ENCODE data around the gene APOA5. TPM values are rescaled to one million over a fixed set of nuclear protein-coding genes. Genes with fewer than 3 reads are reported as not detected.

APOA5 gene
- total and polyA plus RNA-seq, 2 of the 13 experiments (the other 11 are each of a cell fraction or from before 2014, with no cell fraction given): 44.0 to 49.1 TPM

DNA sequence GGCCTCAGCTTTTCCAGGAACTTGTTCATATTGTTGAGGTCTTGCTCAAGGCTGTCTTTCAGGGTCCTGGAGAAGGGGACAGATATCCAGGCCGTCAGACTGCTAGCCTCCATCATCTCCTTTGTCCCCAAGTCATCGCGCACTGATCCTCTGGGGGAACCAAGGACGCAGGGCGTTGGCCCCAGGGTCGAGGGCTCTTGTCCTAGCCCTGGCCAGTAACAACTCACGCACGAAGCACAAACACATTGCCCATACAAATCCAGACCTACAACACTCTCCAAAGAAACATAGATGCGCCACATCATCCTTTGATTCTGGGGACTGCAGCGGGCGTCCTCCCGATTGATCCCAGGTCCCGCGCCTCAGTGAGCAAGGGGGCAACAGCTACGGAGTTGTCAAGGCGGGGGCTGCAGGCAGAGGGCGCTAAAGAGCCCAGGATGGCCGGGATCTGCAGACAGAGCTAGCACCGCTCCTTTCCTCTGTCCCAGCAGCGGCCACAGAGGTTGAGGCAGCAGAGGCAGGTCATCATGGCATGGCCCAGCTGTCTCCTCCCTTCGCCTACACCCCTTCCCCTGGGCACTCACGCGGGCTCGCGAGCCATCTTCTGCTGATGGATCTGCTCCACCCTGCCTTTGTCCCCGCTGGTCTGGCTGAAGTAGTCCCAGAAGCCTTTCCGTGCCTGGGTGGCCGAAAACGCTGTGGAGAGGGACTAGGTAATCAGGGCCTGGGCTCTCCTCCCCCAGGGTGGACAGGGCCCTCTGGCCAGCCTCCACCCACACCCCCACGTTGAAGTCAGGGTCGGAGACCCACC, 472 bp downstream of the APOA5 start (continued):
- 0 out of 2 replicates have a peak, but pooled peaks have one; percentile 27 for TF ChIP-seq ZNF362 (CRISPR knock-in tag; IDR thresholded peaks at IDR 0.05; ENCODE audit: borderline replicate concordance)
- TF ChIP-seq ZNF329 (CRISPR knock-in tag; IDR thresholded peaks at IDR 0.05; ENCODE audit: low read depth): no peak
- no peak for TF ChIP-seq ZNF20 (CRISPR knock-in tag; IDR thresholded peaks at IDR 0.05)
- TF ChIP-seq ZNF432 (CRISPR knock-in tag; IDR thresholded peaks at IDR 0.05; ENCODE audit: borderline replicate concordance): no peak
- TF ChIP-seq, protein P1, sequence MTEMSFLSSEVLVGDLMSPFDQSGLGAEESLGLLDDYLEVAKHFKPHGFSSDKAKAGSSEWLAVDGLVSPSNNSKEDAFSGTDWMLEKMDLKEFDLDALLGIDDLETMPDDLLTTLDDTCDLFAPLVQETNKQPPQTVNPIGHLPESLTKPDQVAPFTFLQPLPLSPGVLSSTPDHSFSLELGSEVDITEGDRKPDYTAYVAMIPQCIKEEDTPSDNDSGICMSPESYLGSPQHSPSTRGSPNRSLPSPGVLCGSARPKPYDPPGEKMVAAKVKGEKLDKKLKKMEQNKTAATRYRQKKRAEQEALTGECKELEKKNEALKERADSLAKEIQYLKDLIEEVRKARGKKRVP (CRISPR knock-in tag; IDR thresholded peaks at IDR 0.05): no peak
- 0 out of 2 replicates have a peak, but pooled peaks have one; percentile 30 for TF ChIP-seq ARNTL (CRISPR knock-in tag; IDR thresholded peaks at IDR 0.05)
- TF ChIP-seq RFX1 (IDR thresholded peaks at IDR 0.05): no peak
- TF ChIP-seq, protein P2, sequence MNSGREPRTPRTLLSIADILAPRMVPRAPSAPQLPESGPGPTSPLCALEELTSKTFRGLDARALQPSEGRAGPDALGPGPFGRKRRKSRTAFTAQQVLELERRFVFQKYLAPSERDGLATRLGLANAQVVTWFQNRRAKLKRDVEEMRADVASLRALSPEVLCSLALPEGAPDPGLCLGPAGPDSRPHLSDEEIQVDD (CRISPR knock-in tag; IDR thresholded peaks at IDR 0.05; ENCODE audit: borderline replicate concordance): no peak
- TF ChIP-seq, protein P3, sequence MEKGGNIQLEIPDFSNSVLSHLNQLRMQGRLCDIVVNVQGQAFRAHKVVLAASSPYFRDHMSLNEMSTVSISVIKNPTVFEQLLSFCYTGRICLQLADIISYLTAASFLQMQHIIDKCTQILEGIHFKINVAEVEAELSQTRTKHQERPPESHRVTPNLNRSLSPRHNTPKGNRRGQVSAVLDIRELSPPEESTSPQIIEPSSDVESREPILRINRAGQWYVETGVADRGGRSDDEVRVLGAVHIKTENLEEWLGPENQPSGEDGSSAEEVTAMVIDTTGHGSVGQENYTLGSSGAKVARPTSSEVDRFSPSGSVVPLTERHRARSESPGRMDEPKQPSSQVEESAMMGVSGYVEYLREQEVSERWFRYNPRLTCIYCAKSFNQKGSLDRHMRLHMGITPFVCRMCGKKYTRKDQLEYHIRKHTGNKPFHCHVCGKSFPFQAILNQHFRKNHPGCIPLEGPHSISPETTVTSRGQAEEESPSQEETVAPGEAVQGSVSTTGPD (CRISPR knock-in tag; IDR thresholded peaks at IDR 0.05): no peak
- TF ChIP-seq RBFOX2 (IDR thresholded peaks at IDR 0.05; ENCODE audit: low read depth, low read length): no peak
- TF ChIP-seq ZNF670 (CRISPR knock-in tag; IDR thresholded peaks at IDR 0.05; ENCODE audit: borderline replicate concordance): peak; percentile 60; the same call in 1 of the 2 replicates
- no peak for TF ChIP-seq GTF2F1 (IDR thresholded peaks at IDR 0.05; ENCODE audit: low read length)
- TF ChIP-seq MXI1 (IDR thresholded peaks at IDR 0.05; ENCODE audit: borderline replicate concordance, low read depth, low read length): peak; percentile 63; the same call in 2 of the 3 replicates
- no peak; the same call in 1 of the 2 replicates for TF ChIP-seq KDM3A (CRISPR knock-in tag; IDR thresholded peaks at IDR 0.05; ENCODE audit: low read depth)
- TF ChIP-seq, protein P4, sequence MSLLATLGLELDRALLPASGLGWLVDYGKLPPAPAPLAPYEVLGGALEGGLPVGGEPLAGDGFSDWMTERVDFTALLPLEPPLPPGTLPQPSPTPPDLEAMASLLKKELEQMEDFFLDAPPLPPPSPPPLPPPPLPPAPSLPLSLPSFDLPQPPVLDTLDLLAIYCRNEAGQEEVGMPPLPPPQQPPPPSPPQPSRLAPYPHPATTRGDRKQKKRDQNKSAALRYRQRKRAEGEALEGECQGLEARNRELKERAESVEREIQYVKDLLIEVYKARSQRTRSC (CRISPR knock-in tag; IDR thresholded peaks at IDR 0.05; ENCODE audit: low read depth): no peak
- TF ChIP-seq HBP1 (CRISPR knock-in tag; IDR thresholded peaks at IDR 0.05; ENCODE audit: low read depth): peak; percentile 90; the same call in 1 of the 2 replicates
- TF ChIP-seq ZNF382 (CRISPR knock-in tag; IDR thresholded peaks at IDR 0.05; ENCODE audit: borderline replicate concordance): no peak
- TF ChIP-seq ZSCAN21 (CRISPR knock-in tag; IDR thresholded peaks at IDR 0.05; ENCODE audit: borderline replicate concordance): peak; percentile 49; the same call in 1 of the 2 replicates
- peak; percentile 70 for TF ChIP-seq PATZ1 (CRISPR knock-in tag; IDR thresholded peaks at IDR 0.05)
- no peak for TF ChIP-seq ZNF746 (CRISPR knock-in tag; IDR thresholded peaks at IDR 0.05)

Data from HepG2 (cell line).